OCI-LY1 (cell line): Measurements from ENCODE around the gene CCDC57.

Source experiments
- H2AFZ ChIP-seq: fragments of 200-600 bp; sonication (generic), shearing (Covaris generic); 2 replicates; pipeline ENCODE4 v1.6.0; 2014; ENCODE audit warnings: antibody characterized with exemption, mild to moderate bottlenecking, low read length
- H3F3A ChIP-seq: fragments of 200-600 bp; sonication (generic), shearing (Covaris generic); 2 replicates; pipeline ENCODE4 v1.6.0; 2014; ENCODE audit warnings: mild to moderate bottlenecking, antibody characterized with exemption, low read length, moderate library complexity; ENCODE audit not compliant: insufficient read depth
- H3K27ac ChIP-seq: fragments of 200-600 bp; sonication (generic); 2 replicates; pipeline ENCODE4 v1.5.1; 2014; ENCODE audit warnings: low read length, mixed run types, mild to moderate bottlenecking, low read depth; ENCODE audit not compliant: poor library complexity, severe bottlenecking
- H3K27me3 ChIP-seq: fragments of 200-600 bp; sonication (generic); 2 replicates; pipeline ENCODE4 v1.6.0; 2014; ENCODE audit warnings: antibody characterized with exemption, mild to moderate bottlenecking, low read length, moderate library complexity; ENCODE audit not compliant: insufficient read depth
- H3K36me3 ChIP-seq: fragments of 200-600 bp; sonication (generic); 2 replicates; pipeline ENCODE4 v1.6.1; 2014; ENCODE audit warnings: mild to moderate bottlenecking, antibody characterized with exemption, low read length, moderate library complexity, mixed read lengths; ENCODE audit not compliant: insufficient read depth
- H3K4me1 ChIP-seq: fragments of 200-600 bp; sonication (generic); 2 replicates; pipeline ENCODE4 v1.5.1; 2014; ENCODE audit warnings: mild to moderate bottlenecking, low read length, moderate library complexity; ENCODE audit not compliant: insufficient read depth, severe bottlenecking
- H3K4me2 ChIP-seq: fragments of 200-600 bp; sonication (generic), shearing (Covaris generic); 2 replicates; pipeline ENCODE4 v1.6.1; 2014; ENCODE audit warnings: low read length
- H3K4me3 ChIP-seq: fragments of 200-600 bp; sonication (generic); 2 replicates; pipeline ENCODE4 v1.5.1; 2014; ENCODE audit warnings: low read length, low read depth, mild to moderate bottlenecking, mixed read lengths; ENCODE audit not compliant: poor library complexity, severe bottlenecking
- H3K79me2 ChIP-seq: fragments of 200-600 bp; shearing (Covaris generic); 2 replicates; pipeline ENCODE4 v1.6.1; 2016; ENCODE audit warnings: mixed run types, low read length, mixed read lengths; ENCODE audit not compliant: insufficient read depth
- H3K9ac ChIP-seq: fragments of 200-600 bp; sonication (generic), shearing (Covaris generic); 2 replicates; pipeline ENCODE4 v1.6.1; 2014; ENCODE audit warnings: mild to moderate bottlenecking, low read length, mixed read lengths
- H3K9me2 ChIP-seq: fragments of 200-600 bp; sonication (generic), shearing (Covaris generic); 2 replicates; pipeline ENCODE4 v1.6.1; 2014; ENCODE audit warnings: low read depth, mild to moderate bottlenecking, low read length, mixed read lengths
- H3K9me3 ChIP-seq: fragments of 200-600 bp; shearing (Covaris generic); 2 replicates; pipeline ENCODE4 v1.6.1; 2014; ENCODE audit warnings: low read length, mixed read lengths
- H4K20me1 ChIP-seq: fragments of 200-600 bp; sonication (generic), shearing (Covaris generic); 2 replicates; pipeline ENCODE4 v1.6.0; 2016; ENCODE audit warnings: mild to moderate bottlenecking, low read length; ENCODE audit not compliant: insufficient read depth
- CTCF ChIP-seq: fragments of 200-600 bp; sonication (generic), shearing (Covaris generic); IDR thresholded peaks from 2 replicates; pipeline ENCODE4 v1.5.1; 2017; ENCODE audit warnings: mild to moderate bottlenecking, antibody characterized with exemption, low read length, moderate library complexity, mixed read lengths
- EZH2 ChIP-seq: fragments of 200-600 bp; sonication (generic), shearing (Covaris generic); IDR thresholded peaks from 2 replicates; pipeline ENCODE4 v1.8.0; 2017; ENCODE audit warnings: borderline replicate concordance, mixed run types, mild to moderate bottlenecking, antibody characterized with exemption, low read length, moderate library complexity, mixed read lengths

CCDC57 gene

GRCh38 chr17:82258555-82258954 is 45.9 kb upstream of the CCDC57 start:
- H3K36me3 ChIP-seq, result peaks cover 88% of the 10 kb centered on the region
- H3K79me2 ChIP-seq, result peaks cover 4% of the 10 kb centered on the region; the same call in 1 of the 2 replicates

DNA sequence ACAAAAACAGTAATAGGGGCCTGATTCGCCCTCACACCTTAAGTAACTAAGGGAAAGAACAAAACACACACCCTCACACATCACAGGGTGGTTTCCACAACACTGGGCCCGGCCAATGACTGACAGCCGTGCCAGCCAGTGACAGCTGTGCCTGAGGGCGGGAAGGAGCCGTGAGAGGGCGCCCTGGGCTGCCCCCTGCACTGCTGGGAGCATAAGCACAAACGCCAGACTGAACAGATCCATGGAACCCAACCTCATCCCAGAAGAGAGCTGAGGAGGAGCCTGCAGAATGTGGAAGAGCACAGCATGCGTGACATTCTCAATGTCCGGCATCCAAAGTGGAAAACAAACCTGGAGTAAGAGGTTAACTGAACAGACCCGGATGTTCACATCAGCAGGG is 44.8 kb upstream of the CCDC57 start:
- Histone ChIP-seq H3K4me1 (peaks cover 3% of the 10 kb centered on the region), H3F3A (no peaks in the 10 kb centered on the region), H3K4me2 (no peak overlapping the region), H3K36me3 (peaks cover 88% of the 10 kb centered on the region), H3K79me2 (peaks cover 4% of the 10 kb centered on the region; the same call in 1 of the 2 replicates), H3K9me3 (no peaks in the 10 kb centered on the region), H3K27ac (no peak overlapping the region), H2AFZ (no peak overlapping the region), H3K4me3 (no peak overlapping the region), H3K9ac (no peak overlapping the region), H4K20me1 (no peaks in the 10 kb centered on the region), H3K9me2 (no peaks in the 10 kb centered on the region), H3K27me3 (no peaks in the 10 kb centered on the region)
- TF ChIP-seq EZH2 (no peak), CTCF (peak; percentile 13; the same call in 1 of the 2 replicates)

More at GRCh38 chr17:82258555-82258954, 45.9 kb upstream of the CCDC57 start:
- Histone ChIP-seq H3F3A (no peaks in the 10 kb centered on the region), H3K9ac (no peak overlapping the region), H3K27me3 (no peaks in the 10 kb centered on the region), H2AFZ (no peak overlapping the region), H3K4me1 (peaks cover 3% of the 10 kb centered on the region), H3K4me2 (no peak overlapping the region), H4K20me1 (no peaks in the 10 kb centered on the region), H3K4me3 (no peak overlapping the region), H3K9me3 (no peaks in the 10 kb centered on the region), H3K27ac (no peak overlapping the region), H3K9me2 (no peaks in the 10 kb centered on the region)
- no peak for TF ChIP-seq CTCF
- TF ChIP-seq EZH2, result no peak

DNA sequence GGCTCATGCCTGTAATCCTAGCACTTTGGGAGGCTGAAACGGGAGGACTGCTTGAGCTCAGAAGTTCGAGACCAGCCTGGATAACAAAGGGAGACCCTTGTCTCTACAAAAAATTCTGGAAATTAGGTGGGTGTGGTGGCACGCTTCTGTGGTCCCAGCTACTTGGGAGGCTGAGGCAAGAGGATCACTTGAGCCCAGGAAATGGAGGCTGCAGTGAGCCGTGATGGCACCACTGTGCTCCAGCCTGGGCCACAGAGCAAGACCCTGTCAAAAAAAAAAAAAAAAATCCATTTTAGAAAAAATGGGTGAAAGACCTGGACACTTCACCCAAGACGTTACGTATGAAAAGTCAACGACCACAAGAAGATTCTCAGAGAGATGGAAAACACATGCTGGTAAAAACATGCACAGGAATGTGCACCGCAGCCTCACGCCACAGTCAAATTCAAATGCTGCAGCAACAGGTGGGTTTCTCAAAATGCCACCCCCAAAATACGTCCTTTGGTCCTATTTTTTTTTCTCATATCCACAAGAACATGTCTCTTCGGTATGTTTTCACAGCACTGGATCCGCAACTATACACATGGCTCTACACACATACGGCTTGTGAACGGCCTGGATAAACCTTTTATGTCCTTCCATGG is 43.7 kb upstream of the CCDC57 start:
- Histone ChIP-seq H3K27ac (no peak overlapping the region), H2AFZ (no peak overlapping the region), H3K9me2 (no peaks in the 10 kb centered on the region), H3K4me3 (no peak overlapping the region), H3K4me2 (no peak overlapping the region), H3K9ac (no peak overlapping the region), H3K36me3 (peaks cover 88% of the 10 kb centered on the region), H3F3A (no peaks in the 10 kb centered on the region), H3K4me1 (peaks cover 3% of the 10 kb centered on the region), H4K20me1 (no peaks in the 10 kb centered on the region), H3K27me3 (no peaks in the 10 kb centered on the region), H3K9me3 (no peaks in the 10 kb centered on the region), H3K79me2 (peaks cover 4% of the 10 kb centered on the region; the same call in 1 of the 2 replicates)
- no peak for TF ChIP-seq CTCF
- TF ChIP-seq EZH2, result no peak
